SK-N-SH (cell line): ENCODE results near the gene OAF. TPM values are rescaled to one million over a fixed set of nuclear protein-coding genes. Genes with fewer than 3 reads are reported as not detected.

Source experiments
- CTCF ChIA-PET: fragments of 300-600, 350-600 bp; formaldehyde crosslinking; extraction: SDS; loops from one replicate; lab custom pipeline; 2021; lab: Yijun Ruan, JAX
- POLR2A ChIA-PET: fragments of 350-600 bp; sonication (Branson Sonifier 250); formaldehyde crosslinking; extraction: SDS; loops from one replicate; lab custom pipeline; 2020; ENCODE audit warnings: antibody characterized with exemption, inconsistent platforms; lab: Yijun Ruan, JAX
- DNase-seq: peaks from one replicate; pipeline ENCODE4 v3.0.0; 2012
- H2AFZ ChIP-seq: fragments of 200-600 bp; sonication (generic); 2 replicates; pipeline ENCODE4 v1.8.1; 2016; ENCODE audit warnings: antibody characterized with exemption, mild to moderate bottlenecking, low read depth
- H3F3A ChIP-seq: fragments of 200-600 bp; sonication (generic); replicated peaks from 2 replicates; pipeline ENCODE3; 2016; ENCODE audit warnings: antibody characterized with exemption, mild to moderate bottlenecking; ENCODE audit not compliant: insufficient read depth
- H3K27ac ChIP-seq, 2 experiments: fragments of 200-500 bp in 1 of 2; fragments of 200-600 bp in 1 of 2; sonication (Bioruptor generic) in 1 of 2; sonication (generic), shearing (Covaris generic) in 1 of 2; 2 replicates each; pipeline versions ENCODE4 v1.5.1 to v1.6.1; 2014 to 2016; ENCODE audit warnings: low read depth in 2 of 2, inconsistent platforms in 1 of 2, low read length in 1 of 2, mild to moderate bottlenecking in 1 of 2, mixed read lengths in 1 of 2
- H3K27me3 ChIP-seq: fragments of 200-600 bp; sonication (generic), shearing (Covaris generic); 2 replicates; pipeline ENCODE4 v1.6.1; 2016; ENCODE audit warnings: mixed run types; ENCODE audit not compliant: insufficient read depth
- H3K36me3 ChIP-seq, 2 experiments: fragments of 200-500 bp in 1 of 2; fragments of 200-600 bp in 1 of 2; sonication (Bioruptor generic) in 1 of 2; sonication (generic) in 1 of 2; replicated peaks in 1 of 2; 2 replicates each; pipeline versions ENCODE3 to v1.5.1; 2014 to 2016; ENCODE audit warnings: low read length in 1 of 2, mild to moderate bottlenecking in 1 of 2; ENCODE audit not compliant: insufficient read depth in 2 of 2, control insufficient read depth in 1 of 2
- H3K4me1 ChIP-seq, 2 experiments: fragments of 200-500 bp in 1 of 2; fragments of 200-600 bp in 1 of 2; sonication (Bioruptor generic) in 1 of 2; sonication (generic), shearing (Covaris generic) in 1 of 2; 2 replicates each; pipeline versions ENCODE4 v1.5.1 to v1.6.1; 2014 to 2016; ENCODE audit warnings: low read depth in 1 of 2, low read length in 1 of 2, mixed run types in 1 of 2; ENCODE audit not compliant: insufficient read depth in 2 of 2, control insufficient read depth in 1 of 2
- H3K4me2 ChIP-seq: fragments of 200-600 bp; sonication (generic), shearing (Covaris generic); 2 replicates; pipeline ENCODE4 v1.6.1; 2017; ENCODE audit warnings: mixed run types
- H3K4me3 ChIP-seq, 2 experiments: fragments of 200-500 bp in 1 of 2; fragments of 200-600 bp in 1 of 2; sonication (Bioruptor generic) in 1 of 2; sonication (generic), shearing (Covaris generic) in 1 of 2; 2 replicates each; pipeline versions ENCODE4 v1.5.1 to v1.8.1; 2014 to 2016; ENCODE audit warnings: low read depth in 2 of 2, inconsistent platforms in 1 of 2, low read length in 1 of 2, mild to moderate bottlenecking in 1 of 2, mixed read lengths in 1 of 2, moderate library complexity in 1 of 2
- H3K79me2 ChIP-seq: fragments of 200-600 bp; sonication (generic); 2 replicates; pipeline ENCODE4 v1.8.1; 2017; ENCODE audit warnings: mild to moderate bottlenecking; ENCODE audit not compliant: insufficient read depth
- H3K9ac ChIP-seq: fragments of 200-600 bp; sonication (generic); 2 replicates; pipeline ENCODE4 v1.6.1; 2017; ENCODE audit warnings: mixed run types
- H3K9me2 ChIP-seq: fragments of 200-600 bp; sonication (generic); 2 replicates; pipeline ENCODE4 v1.6.1; 2017; ENCODE audit warnings: mixed run types
- H3K9me3 ChIP-seq: fragments of 200-600 bp; sonication (generic); 2 replicates; pipeline ENCODE4 v1.6.1; 2017; ENCODE audit warnings: mixed run types, mild to moderate bottlenecking, moderate library complexity
- H4K20me1 ChIP-seq: fragments of 200-600 bp; sonication (generic); 2 replicates; pipeline ENCODE4 v1.6.1; 2017; ENCODE audit warnings: mild to moderate bottlenecking, mixed run types; ENCODE audit not compliant: insufficient read depth
- EZH2phosphoT487 ChIP-seq: fragments of 200-600 bp; sonication (generic); IDR thresholded peaks from 2 replicates; pipeline ENCODE4 v1.6.1; 2017; ENCODE audit warnings: low read depth, mixed run types, mild to moderate bottlenecking, antibody characterized with exemption, moderate library complexity, borderline replicate concordance
- FOXJ3 ChIP-seq: sonication (generic); formaldehyde crosslinking; IDR thresholded peaks from 2 replicates; pipeline ENCODE4 v1.5.1; 2020; ENCODE audit warnings: mild to moderate bottlenecking, missing genetic modification reagents
- FOXM1 ChIP-seq: IDR thresholded peaks from 2 replicates; pipeline ENCODE4 v1.4.0; 2012; ENCODE audit warnings: low read depth, mild to moderate bottlenecking
- GABPA ChIP-seq: IDR thresholded peaks from 2 replicates; pipeline ENCODE4 v1.4.0; 2012; ENCODE audit warnings: low read depth, mild to moderate bottlenecking
- JUND ChIP-seq: IDR thresholded peaks from 2 replicates; pipeline ENCODE4 v1.4.0; 2012
- MAX ChIP-seq: IDR thresholded peaks from 2 replicates; pipeline ENCODE4 v1.4.0; 2012; ENCODE audit warnings: low read depth
- POLR2AphosphoS5 ChIP-seq: IDR thresholded peaks from 2 replicates; pipeline ENCODE4 v1.6.1; 2012; ENCODE audit warnings: low read depth, low read length
- RAD21 ChIP-seq: IDR thresholded peaks from 2 replicates; pipeline ENCODE4 v1.6.1; 2012; ENCODE audit warnings: mild to moderate bottlenecking, low read length
- RXRA ChIP-seq: IDR thresholded peaks from 2 replicates; pipeline ENCODE4 v1.4.0; 2012; ENCODE audit warnings: low read depth, mild to moderate bottlenecking, borderline replicate concordance
- SIN3A ChIP-seq: IDR thresholded peaks from 2 replicates; pipeline ENCODE4 v1.6.1; 2012; ENCODE audit warnings: low read depth, mild to moderate bottlenecking, low read length, moderate library complexity, borderline replicate concordance
- SMC3 ChIP-seq: IDR thresholded peaks from 2 replicates; pipeline ENCODE4 v1.6.1; 2012; ENCODE audit warnings: low read depth, low read length, improper control_type of control experiment
- TAF1 ChIP-seq: IDR thresholded peaks from 2 replicates; pipeline ENCODE4 v1.6.1; 2012; ENCODE audit warnings: low read depth, mild to moderate bottlenecking, low read length, moderate library complexity, borderline replicate concordance
- whole genome bisulfite sequencing: methylation state at CpG from one replicate; pipeline ENCODE4 v1.1.6; 2017; ENCODE audit warnings: low lambda C conversion rate; 5-methylcytosine and 5-hydroxymethylcytosine counted together
- polyA plus RNA-seq, 3 experiments: library from polyadenylated mRNA; depleted of rRNA; stranded (reverse); fragments of >200 nt; gene quantifications; 2 replicates each; pipeline ENCODE4 v1.2.3, GENCODE V29; 2012
- TF ChIP-seq, protein P1 (sequence below): IDR thresholded peaks from 2 replicates; pipeline ENCODE4 v1.4.0; 2012; ENCODE audit warnings: low read depth, borderline replicate concordance
- TF ChIP-seq, protein P2 (sequence below): fragments of 200-600 bp; sonication (generic); IDR thresholded peaks from 2 replicates; pipeline ENCODE4 v1.6.1; 2017; ENCODE audit warnings: antibody characterized with exemption, mild to moderate bottlenecking, moderate library complexity
- TF ChIP-seq, protein P3 (sequence below): IDR thresholded peaks from 2 replicates; pipeline ENCODE4 v1.6.1; 2012; ENCODE audit warnings: mild to moderate bottlenecking, low read depth, low read length, moderate library complexity

OAF gene
- polyA plus RNA-seq, 1 of the 3 experiments (the other 2 are of a cell fraction): 28.0 TPM

GRCh38 chr11:120256178-120256577 is 45.3 kb downstream of the OAF start (continued):
- TF ChIP-seq EZH2phosphoT487 (no peak), RXRA (no peak), POLR2AphosphoS5 (no peak), MAX (no peak)

DNA sequence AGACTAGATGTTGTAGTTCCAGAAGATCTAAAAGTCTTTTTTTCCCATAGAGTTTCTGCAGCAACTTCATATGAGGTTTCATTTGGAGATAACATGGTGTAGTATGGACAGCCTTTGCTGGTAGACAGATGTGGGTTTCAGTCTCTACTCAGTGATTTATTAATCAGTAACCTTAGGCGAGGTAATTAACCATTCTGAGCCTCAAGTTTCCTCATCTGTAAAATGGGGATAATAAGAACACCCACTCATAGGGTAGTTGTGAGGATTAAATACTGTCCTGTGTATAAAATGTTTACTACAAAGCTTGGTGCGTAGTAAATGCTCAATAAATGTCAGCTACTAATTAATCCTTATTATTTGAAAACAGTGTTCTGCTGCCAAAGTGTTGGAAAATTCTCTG is 45.9 kb downstream of the OAF start:
- H3K4me1 ChIP-seq: peaks cover 0 to 6% of the 10 kb centered on the region in 2 experiments; a peak in 1 of 4 replicates
- no peaks in the 10 kb centered on the region for H3K9me3 ChIP-seq
- H3K36me3 ChIP-seq: no peaks in the 10 kb centered on the region
- no peaks in the 10 kb centered on the region for H3K9me2 ChIP-seq
- CTCF ChIA-PET: interaction anchor here (0.7 to 3.6 kb wide), 3 partner anchors 9 to 43 kb away, joined by 3 to 24 read pairs (median 6); no protein-coding TSS in a partner anchor
- no peak overlapping the region for H3K4me3 ChIP-seq
- H3F3A ChIP-seq: no peaks in the 10 kb centered on the region
- H3K4me2 ChIP-seq: no peak overlapping the region
- peaks cover 26% of the 10 kb centered on the region; the same call in 1 of the 2 replicates for H3K27me3 ChIP-seq
- WGBS: 44% methylated on average over 2 of the region's 2 CpGs
- POLR2A ChIA-PET: no interaction called here
- TF ChIP-seq SMC3 (no peak), FOXM1 (no peak), RAD21 (no peak), EZH2phosphoT487 (no peak), TAF1 (no peak), FOXJ3 (CRISPR knock-in tag) (no peak), JUND (no peak), GABPA (no peak), RXRA (no peak), SIN3A (no peak)
- TF ChIP-seq, protein P1, sequence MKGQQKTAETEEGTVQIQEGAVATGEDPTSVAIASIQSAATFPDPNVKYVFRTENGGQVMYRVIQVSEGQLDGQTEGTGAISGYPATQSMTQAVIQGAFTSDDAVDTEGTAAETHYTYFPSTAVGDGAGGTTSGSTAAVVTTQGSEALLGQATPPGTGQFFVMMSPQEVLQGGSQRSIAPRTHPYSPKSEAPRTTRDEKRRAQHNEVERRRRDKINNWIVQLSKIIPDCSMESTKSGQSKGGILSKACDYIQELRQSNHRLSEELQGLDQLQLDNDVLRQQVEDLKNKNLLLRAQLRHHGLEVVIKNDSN: no peak
- TF ChIP-seq, protein P2, sequence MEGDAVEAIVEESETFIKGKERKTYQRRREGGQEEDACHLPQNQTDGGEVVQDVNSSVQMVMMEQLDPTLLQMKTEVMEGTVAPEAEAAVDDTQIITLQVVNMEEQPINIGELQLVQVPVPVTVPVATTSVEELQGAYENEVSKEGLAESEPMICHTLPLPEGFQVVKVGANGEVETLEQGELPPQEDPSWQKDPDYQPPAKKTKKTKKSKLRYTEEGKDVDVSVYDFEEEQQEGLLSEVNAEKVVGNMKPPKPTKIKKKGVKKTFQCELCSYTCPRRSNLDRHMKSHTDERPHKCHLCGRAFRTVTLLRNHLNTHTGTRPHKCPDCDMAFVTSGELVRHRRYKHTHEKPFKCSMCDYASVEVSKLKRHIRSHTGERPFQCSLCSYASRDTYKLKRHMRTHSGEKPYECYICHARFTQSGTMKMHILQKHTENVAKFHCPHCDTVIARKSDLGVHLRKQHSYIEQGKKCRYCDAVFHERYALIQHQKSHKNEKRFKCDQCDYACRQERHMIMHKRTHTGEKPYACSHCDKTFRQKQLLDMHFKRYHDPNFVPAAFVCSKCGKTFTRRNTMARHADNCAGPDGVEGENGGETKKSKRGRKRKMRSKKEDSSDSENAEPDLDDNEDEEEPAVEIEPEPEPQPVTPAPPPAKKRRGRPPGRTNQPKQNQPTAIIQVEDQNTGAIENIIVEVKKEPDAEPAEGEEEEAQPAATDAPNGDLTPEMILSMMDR: no peak
- TF ChIP-seq, protein P3, sequence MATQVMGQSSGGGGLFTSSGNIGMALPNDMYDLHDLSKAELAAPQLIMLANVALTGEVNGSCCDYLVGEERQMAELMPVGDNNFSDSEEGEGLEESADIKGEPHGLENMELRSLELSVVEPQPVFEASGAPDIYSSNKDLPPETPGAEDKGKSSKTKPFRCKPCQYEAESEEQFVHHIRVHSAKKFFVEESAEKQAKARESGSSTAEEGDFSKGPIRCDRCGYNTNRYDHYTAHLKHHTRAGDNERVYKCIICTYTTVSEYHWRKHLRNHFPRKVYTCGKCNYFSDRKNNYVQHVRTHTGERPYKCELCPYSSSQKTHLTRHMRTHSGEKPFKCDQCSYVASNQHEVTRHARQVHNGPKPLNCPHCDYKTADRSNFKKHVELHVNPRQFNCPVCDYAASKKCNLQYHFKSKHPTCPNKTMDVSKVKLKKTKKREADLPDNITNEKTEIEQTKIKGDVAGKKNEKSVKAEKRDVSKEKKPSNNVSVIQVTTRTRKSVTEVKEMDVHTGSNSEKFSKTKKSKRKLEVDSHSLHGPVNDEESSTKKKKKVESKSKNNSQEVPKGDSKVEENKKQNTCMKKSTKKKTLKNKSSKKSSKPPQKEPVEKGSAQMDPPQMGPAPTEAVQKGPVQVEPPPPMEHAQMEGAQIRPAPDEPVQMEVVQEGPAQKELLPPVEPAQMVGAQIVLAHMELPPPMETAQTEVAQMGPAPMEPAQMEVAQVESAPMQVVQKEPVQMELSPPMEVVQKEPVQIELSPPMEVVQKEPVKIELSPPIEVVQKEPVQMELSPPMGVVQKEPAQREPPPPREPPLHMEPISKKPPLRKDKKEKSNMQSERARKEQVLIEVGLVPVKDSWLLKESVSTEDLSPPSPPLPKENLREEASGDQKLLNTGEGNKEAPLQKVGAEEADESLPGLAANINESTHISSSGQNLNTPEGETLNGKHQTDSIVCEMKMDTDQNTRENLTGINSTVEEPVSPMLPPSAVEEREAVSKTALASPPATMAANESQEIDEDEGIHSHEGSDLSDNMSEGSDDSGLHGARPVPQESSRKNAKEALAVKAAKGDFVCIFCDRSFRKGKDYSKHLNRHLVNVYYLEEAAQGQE: no peak
- no peak for DNase-seq
- H3K27ac ChIP-seq: no peak overlapping the region
- no peaks in the 10 kb centered on the region for H4K20me1 ChIP-seq
- no peak overlapping the region for H2AFZ ChIP-seq
- no peaks in the 10 kb centered on the region for H3K79me2 ChIP-seq
- no peak overlapping the region for H3K9ac ChIP-seq
